Measurements from ENCODE around the gene RNF141.

RNF141 gene

DNA sequence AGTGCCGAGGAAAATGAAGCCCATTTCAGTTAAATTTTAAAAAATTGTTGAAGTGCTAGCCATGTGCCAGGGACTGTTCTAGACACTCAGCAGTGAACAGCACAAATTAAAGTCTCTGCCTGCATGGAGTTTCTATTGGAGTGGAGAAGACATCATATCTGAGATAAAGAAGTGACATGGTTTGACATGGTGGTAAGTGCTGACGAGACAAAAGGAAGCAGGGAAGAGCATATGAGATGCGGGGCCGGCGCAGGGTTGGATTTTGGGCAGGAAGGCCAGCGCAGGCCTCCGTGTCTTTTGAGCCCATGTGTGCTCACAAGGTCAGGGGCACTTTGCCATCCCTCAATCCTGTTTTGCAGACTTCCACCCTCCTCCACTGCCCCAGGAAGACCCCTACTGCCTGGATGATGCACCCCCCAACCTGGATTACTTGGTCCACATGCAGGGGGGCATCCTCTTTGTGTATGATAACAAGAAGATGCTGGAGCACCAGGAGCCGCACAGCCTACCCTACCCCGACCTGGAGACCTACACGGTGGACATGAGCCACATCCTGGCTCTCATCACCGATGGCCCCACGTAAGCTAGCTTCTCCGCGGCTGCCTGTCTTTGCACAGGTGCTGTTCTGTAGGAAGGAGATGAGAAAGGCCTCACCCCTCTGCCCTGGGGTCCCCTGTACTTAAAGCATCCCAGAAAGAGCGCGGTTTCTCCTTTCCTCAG is 56.4 kb downstream of the RNF141 start:
- H3K4me3 ChIP-seq (ENCODE audit: low read length), result no peak overlapping the region
- DNase-seq (ENCODE audit: low read depth), result no peak
- TF ChIP-seq, protein P1, sequence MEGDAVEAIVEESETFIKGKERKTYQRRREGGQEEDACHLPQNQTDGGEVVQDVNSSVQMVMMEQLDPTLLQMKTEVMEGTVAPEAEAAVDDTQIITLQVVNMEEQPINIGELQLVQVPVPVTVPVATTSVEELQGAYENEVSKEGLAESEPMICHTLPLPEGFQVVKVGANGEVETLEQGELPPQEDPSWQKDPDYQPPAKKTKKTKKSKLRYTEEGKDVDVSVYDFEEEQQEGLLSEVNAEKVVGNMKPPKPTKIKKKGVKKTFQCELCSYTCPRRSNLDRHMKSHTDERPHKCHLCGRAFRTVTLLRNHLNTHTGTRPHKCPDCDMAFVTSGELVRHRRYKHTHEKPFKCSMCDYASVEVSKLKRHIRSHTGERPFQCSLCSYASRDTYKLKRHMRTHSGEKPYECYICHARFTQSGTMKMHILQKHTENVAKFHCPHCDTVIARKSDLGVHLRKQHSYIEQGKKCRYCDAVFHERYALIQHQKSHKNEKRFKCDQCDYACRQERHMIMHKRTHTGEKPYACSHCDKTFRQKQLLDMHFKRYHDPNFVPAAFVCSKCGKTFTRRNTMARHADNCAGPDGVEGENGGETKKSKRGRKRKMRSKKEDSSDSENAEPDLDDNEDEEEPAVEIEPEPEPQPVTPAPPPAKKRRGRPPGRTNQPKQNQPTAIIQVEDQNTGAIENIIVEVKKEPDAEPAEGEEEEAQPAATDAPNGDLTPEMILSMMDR (conservative IDR thresholded peaks at IDR 0.05; ENCODE audit: low read length), result no peak

DNA sequence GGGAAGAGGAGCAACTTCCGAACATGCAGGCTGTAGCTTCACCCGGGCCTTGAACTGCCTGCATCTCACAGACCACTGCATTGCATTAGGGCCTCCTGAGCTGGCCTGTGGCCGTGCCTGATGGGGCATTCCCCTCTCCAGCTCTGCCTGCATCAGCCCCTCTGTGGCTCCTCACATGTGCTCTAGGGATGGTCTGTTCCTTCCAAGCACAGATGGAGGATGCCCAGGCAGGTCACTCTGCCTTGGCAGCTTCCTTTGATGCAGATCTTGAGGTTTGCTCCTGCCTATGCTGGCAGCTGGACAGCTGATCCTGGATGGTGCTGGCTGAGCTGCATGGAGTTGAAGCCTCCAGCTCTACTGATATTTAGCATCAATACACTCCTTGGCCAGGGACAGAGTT is 57.4 kb downstream of the RNF141 start:
- TF ChIP-seq, protein P1 (conservative IDR thresholded peaks at IDR 0.05; ENCODE audit: low read length), result no peak
- no peak overlapping the region for H3K4me3 ChIP-seq (ENCODE audit: low read length)
- no peak for DNase-seq (ENCODE audit: low read depth)

DNA sequence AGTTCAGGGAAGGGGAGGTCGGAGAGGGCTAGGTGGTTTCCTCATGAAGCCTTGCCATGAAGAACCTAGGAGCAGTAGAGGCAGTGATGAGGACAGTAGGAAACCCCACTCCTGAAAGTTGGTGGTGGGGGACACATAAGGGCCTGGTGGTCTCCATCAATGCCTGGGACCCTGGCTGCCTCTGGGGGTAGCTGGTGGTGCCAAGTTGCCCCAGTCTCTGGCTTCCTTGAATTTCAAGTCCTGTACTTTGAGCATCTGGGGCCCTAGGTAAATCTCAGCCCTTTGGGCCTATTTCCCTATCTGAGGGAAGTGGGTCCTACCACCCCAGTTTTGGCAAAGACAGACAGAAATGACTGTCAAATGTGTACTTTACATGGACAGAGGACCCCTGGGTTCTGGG is 57.8 kb downstream of the RNF141 start:
- H3K4me3 ChIP-seq (ENCODE audit: low read length), result no peak overlapping the region
- TF ChIP-seq, protein P1 (conservative IDR thresholded peaks at IDR 0.05; ENCODE audit: low read length), result no peak
- no peak for DNase-seq (ENCODE audit: low read depth)

DNA sequence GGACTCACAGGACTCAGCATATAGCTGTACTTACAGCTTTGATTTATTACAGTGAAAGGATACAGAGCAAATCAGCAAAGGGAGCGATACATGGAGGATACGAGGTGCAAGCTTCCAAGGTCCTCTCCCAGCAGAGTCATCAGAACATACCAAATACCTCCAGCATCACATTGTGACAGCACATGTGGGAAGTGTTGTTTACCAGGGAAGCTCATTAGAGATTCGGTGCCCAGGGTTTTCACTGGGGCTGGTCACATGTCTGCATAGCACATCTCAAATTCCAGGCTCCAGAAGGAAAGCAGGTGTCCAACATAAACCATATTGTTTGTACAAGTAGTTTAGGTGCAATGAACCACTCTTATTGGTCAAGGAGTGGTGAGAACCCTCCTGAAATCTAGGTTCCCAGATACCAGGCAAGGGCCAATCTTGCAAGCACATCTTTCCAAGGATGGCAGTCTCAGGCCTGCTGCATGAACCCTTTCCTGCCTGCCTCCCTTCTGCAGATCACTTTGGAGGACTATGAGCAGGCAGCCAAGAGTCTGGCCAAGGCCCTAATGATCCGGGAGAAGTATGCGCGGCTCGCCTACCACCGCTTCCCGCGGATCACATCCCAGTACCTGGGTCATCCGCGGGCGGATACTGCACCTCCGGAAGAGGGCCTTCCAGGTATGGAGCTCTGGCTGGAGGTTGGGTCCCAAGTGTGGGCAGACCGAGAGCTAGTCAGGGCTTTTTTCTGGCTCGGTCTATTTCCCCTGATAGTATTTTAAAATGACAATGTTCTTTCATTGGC is 59.2 kb downstream of the RNF141 start:
- no peak overlapping the region for H3K4me3 ChIP-seq (ENCODE audit: low read length)
- TF ChIP-seq, protein P1 (conservative IDR thresholded peaks at IDR 0.05; ENCODE audit: low read length), result no peak
- no peak for DNase-seq (ENCODE audit: low read depth)

DNA sequence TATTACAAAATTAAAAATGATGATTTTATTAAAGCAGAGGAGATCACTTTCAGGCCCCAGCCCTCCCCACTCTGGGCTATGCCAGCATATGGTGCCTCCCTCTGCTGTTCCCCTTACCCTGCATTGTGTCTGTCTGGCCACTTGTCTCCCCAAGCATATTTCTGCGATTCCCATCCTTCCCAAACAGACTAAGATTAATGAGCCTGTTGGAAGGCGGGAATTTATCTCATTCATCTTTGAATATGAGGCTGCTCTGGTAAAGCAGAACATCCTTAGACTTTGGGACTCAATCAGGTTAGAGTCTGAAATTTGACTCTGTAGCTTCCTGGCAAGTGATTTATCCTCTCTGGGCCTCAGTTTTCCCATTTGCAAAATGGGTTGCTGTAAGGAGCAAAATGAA is 60.2 kb downstream of the RNF141 start:
- no peak for DNase-seq (ENCODE audit: low read depth)
- H3K4me3 ChIP-seq (ENCODE audit: low read length), result no peak overlapping the region
- TF ChIP-seq, protein P1 (conservative IDR thresholded peaks at IDR 0.05; ENCODE audit: low read length), result no peak

DNA sequence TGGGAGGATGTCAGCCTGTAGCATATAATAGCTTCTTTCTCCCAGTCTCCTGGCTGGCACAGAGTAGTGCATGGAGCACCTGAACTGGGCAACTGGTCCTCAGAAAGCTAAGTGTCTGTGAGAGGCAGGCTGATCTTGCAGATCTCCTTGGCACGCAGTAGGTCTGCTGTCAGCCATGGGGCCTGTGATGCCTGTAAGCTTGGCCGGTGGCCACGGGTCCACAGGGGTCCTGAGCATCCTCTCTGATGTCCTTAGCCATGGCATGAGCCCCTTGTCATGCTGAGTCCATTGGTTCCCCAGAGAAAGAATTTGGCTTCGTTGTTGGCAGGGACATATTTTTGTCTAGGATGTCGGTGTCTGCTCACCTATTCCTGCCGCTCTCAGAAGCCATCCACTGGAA is 61.0 kb downstream of the RNF141 start:
- H3K4me3 ChIP-seq (ENCODE audit: low read length), result no peak overlapping the region
- TF ChIP-seq, protein P1 (conservative IDR thresholded peaks at IDR 0.05; ENCODE audit: low read length), result no peak
- DNase-seq (ENCODE audit: low read depth), result no peak

Data from AG10803 (cell line).